H1 (cell line): ENCODE data around the gene GP9. TPM values are rescaled to one million over a fixed set of nuclear protein-coding genes. Genes with fewer than 3 reads are reported as not detected.

ENCODE experiments used
- BRCA1 ChIP-seq: IDR thresholded peaks from 2 replicates; pipeline ENCODE4 v1.6.1; 2012; ENCODE audit warnings: low read depth, low read length, improper control_type of control experiment
- CEBPB ChIP-seq: IDR thresholded peaks from 2 replicates; pipeline ENCODE4 v1.6.1; 2012; ENCODE audit warnings: low read depth, low read length
- CHD1 ChIP-seq: IDR thresholded peaks from 2 replicates; pipeline ENCODE4 v1.6.1; 2012; ENCODE audit warnings: low read depth, low read length, improper control_type of control experiment
- EZH2 ChIP-seq: fragments of 200-600 bp; sonication (generic); IDR thresholded peaks from 2 replicates; pipeline ENCODE4 v1.7.1; 2012; ENCODE audit warnings: low read depth, mild to moderate bottlenecking, moderate library complexity, low read length, inconsistent platforms; ENCODE audit not compliant: severe bottlenecking
- HDAC6 ChIP-seq: IDR thresholded peaks from one replicate; pipeline ENCODE4 v1.7.1; 2012; ENCODE audit warnings: low read depth, mild to moderate bottlenecking, inconsistent platforms, low read length, moderate library complexity
- KDM1A ChIP-seq: fragments of 200-600, 300-600 bp; sonication (generic); IDR thresholded peaks from 2 replicates; pipeline ENCODE4 v1.7.1; 2016; ENCODE audit warnings: mild to moderate bottlenecking, low read length, borderline replicate concordance
- KDM5A ChIP-seq: fragments of 200-600 bp; IDR thresholded peaks from 2 replicates; pipeline ENCODE4 v1.7.1; 2012; ENCODE audit warnings: mild to moderate bottlenecking, low read length, inconsistent platforms, mixed read lengths
- NANOG ChIP-seq: IDR thresholded peaks from 2 replicates; pipeline ENCODE4 v1.6.1; 2011; ENCODE audit warnings: low read length, low read depth, mild to moderate bottlenecking, inconsistent platforms; ENCODE audit not compliant: insufficient read depth, poor library complexity, severe bottlenecking
- SIX5 ChIP-seq: IDR thresholded peaks from 2 replicates; pipeline ENCODE4 v1.6.1; 2011; ENCODE audit warnings: mild to moderate bottlenecking, low read depth, low read length
- ZNF274 ChIP-seq: IDR thresholded peaks from 2 replicates; pipeline ENCODE4 v1.7.0; 2012; ENCODE audit warnings: low read length, borderline replicate concordance; ENCODE audit errors: extremely low read depth
- polyA plus RNA-seq, 7 experiments: library from polyadenylated mRNA; depleted of rRNA in 3 of 7; stranded (reverse) in 5 of 7; unstranded in 2 of 7; fragments of >200 nt in 5 of 7; fragments of 200-250 nt in 2 of 7; gene quantifications; 1 replicate in 5 of 7; 2 replicates in 1 of 7; 4 replicates in 1 of 7; pipeline versions ENCODE4 v1.2.1 to v1.2.3, GENCODE V29; 2011 to 2013; ENCODE audit warnings: missing spikeins in 2 of 7, mixed read lengths in 2 of 7
- total RNA-seq: library from RNA; stranded (reverse); fragmentation: NEBNext Ultra II Directional; extraction: Animal tissue kit (Norgen Biotek cat#: 25700); gene quantifications from 2 replicates; pipeline ENCODE4 v1.2.1, GENCODE V29; 2021
- TF ChIP-seq, protein P1 (sequence below): fragments of 300-600 bp; sonication (generic); IDR thresholded peaks from 2 replicates; pipeline ENCODE4 v1.7.1; 2012; ENCODE audit warnings: low read length, moderate library complexity, mild to moderate bottlenecking, inconsistent platforms; ENCODE audit not compliant: insufficient replicate concordance

GP9 gene
- total and polyA plus RNA-seq, 2 of the 8 experiments (the other 6 are each of a cell fraction or from before 2014, with no cell fraction given): not detected

DNA sequence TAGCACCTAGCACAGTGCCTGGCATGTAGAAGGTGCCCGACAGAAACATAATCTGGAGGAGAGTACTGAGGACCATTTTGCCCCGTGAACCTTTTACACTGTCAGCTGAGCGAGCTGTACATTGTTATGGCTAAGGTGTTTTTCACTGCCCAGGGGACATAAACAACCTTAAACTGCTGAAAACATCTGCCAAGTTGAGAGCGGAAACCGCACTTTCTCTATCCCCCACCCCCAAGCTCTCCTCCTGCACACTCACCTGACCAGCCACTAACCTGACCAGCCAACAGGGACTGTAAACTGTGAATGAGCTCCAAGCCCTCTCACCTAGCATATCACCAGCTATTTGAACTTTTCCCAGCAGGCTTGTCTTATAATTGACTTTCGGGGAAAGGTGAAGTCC, 43.5 kb downstream of the GP9 start (continued):
- no peak for TF ChIP-seq HDAC6
- TF ChIP-seq CEBPB: no peak
- TF ChIP-seq ZNF274: no peak
- no peak for TF ChIP-seq NANOG
- no peak for TF ChIP-seq BRCA1
- TF ChIP-seq EZH2: no peak
- TF ChIP-seq CHD1: no peak
- TF ChIP-seq SIX5: no peak
- TF ChIP-seq, protein P1, sequence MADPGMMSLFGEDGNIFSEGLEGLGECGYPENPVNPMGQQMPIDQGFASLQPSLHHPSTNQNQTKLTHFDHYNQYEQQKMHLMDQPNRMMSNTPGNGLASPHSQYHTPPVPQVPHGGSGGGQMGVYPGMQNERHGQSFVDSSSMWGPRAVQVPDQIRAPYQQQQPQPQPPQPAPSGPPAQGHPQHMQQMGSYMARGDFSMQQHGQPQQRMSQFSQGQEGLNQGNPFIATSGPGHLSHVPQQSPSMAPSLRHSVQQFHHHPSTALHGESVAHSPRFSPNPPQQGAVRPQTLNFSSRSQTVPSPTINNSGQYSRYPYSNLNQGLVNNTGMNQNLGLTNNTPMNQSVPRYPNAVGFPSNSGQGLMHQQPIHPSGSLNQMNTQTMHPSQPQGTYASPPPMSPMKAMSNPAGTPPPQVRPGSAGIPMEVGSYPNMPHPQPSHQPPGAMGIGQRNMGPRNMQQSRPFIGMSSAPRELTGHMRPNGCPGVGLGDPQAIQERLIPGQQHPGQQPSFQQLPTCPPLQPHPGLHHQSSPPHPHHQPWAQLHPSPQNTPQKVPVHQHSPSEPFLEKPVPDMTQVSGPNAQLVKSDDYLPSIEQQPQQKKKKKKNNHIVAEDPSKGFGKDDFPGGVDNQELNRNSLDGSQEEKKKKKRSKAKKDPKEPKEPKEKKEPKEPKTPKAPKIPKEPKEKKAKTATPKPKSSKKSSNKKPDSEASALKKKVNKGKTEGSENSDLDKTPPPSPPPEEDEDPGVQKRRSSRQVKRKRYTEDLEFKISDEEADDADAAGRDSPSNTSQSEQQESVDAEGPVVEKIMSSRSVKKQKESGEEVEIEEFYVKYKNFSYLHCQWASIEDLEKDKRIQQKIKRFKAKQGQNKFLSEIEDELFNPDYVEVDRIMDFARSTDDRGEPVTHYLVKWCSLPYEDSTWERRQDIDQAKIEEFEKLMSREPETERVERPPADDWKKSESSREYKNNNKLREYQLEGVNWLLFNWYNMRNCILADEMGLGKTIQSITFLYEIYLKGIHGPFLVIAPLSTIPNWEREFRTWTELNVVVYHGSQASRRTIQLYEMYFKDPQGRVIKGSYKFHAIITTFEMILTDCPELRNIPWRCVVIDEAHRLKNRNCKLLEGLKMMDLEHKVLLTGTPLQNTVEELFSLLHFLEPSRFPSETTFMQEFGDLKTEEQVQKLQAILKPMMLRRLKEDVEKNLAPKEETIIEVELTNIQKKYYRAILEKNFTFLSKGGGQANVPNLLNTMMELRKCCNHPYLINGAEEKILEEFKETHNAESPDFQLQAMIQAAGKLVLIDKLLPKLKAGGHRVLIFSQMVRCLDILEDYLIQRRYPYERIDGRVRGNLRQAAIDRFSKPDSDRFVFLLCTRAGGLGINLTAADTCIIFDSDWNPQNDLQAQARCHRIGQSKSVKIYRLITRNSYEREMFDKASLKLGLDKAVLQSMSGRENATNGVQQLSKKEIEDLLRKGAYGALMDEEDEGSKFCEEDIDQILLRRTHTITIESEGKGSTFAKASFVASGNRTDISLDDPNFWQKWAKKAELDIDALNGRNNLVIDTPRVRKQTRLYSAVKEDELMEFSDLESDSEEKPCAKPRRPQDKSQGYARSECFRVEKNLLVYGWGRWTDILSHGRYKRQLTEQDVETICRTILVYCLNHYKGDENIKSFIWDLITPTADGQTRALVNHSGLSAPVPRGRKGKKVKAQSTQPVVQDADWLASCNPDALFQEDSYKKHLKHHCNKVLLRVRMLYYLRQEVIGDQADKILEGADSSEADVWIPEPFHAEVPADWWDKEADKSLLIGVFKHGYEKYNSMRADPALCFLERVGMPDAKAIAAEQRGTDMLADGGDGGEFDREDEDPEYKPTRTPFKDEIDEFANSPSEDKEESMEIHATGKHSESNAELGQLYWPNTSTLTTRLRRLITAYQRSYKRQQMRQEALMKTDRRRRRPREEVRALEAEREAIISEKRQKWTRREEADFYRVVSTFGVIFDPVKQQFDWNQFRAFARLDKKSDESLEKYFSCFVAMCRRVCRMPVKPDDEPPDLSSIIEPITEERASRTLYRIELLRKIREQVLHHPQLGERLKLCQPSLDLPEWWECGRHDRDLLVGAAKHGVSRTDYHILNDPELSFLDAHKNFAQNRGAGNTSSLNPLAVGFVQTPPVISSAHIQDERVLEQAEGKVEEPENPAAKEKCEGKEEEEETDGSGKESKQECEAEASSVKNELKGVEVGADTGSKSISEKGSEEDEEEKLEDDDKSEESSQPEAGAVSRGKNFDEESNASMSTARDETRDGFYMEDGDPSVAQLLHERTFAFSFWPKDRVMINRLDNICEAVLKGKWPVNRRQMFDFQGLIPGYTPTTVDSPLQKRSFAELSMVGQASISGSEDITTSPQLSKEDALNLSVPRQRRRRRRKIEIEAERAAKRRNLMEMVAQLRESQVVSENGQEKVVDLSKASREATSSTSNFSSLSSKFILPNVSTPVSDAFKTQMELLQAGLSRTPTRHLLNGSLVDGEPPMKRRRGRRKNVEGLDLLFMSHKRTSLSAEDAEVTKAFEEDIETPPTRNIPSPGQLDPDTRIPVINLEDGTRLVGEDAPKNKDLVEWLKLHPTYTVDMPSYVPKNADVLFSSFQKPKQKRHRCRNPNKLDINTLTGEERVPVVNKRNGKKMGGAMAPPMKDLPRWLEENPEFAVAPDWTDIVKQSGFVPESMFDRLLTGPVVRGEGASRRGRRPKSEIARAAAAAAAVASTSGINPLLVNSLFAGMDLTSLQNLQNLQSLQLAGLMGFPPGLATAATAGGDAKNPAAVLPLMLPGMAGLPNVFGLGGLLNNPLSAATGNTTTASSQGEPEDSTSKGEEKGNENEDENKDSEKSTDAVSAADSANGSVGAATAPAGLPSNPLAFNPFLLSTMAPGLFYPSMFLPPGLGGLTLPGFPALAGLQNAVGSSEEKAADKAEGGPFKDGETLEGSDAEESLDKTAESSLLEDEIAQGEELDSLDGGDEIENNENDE: no peak
- TF ChIP-seq KDM5A: no peak
- TF ChIP-seq KDM1A: no peak
- TF ChIP-seq, all 59 proteins: peak for 0
